Activated naive CD4-positive, alpha-beta T cell (primary cell): Measurements from ENCODE around the gene ARHGEF10L.

Source experiments
- DNase-seq, 4 experiments: peaks; one replicate each; lab custom pipeline; 2025; lab: John Stamatoyannopoulos, UW

The ARHGEF10L gene

DNA sequence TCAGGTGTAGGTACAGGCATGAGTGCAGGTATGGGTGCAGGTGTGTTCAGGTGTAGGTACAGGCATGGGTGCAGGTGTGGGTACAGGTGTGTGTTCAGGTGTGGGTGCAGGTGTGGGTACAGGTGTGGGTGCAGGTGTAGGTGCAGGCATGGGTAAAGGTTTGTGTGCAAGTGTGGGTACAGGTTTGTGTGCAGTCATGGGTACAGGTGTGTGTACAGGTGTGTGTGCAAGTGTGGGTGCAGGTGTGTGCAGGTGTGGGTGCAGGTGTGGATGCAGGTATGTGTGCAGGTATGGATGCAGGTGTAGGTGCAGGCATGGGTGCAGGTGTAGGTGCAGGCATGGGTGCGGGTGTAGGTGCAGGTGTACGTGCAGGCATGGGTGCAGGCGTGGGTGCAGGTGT, 136.2 kb downstream of the ARHGEF10L start:
- no peak for DNase-seq

DNA sequence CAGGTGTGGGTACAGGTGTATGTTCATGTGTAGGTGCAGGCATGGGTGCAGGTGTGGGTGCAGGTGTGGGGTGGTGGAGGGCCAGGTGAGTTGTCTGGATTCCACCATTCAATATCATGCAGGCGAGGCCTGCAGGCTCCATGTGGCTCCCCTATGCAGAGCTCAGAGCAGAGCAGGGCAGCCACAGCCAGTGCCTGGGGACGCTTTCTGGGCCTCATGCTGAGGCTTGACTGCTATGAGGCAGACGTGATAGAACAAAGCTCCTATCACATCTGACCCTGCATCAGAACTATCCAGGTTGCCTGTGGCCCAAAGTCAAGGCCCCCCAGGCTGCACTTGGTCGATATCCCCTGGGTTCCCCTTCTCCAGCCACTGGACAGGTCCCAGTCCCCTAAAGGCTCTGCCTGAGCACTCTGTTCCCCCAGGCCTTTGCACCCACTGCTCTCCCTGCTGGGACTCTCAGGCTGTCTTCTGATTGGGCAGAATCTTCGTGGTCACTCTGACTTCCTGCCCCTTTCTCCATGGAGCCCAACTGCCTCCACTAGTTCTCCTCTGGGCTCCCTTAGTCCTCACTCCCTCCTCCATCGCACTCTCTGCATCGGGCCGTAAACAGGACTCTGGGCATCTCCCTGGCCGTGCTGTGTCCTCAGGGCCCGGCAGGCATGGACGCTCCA, 137.0 kb downstream of the ARHGEF10L start:
- DNase-seq: no peak

DNA sequence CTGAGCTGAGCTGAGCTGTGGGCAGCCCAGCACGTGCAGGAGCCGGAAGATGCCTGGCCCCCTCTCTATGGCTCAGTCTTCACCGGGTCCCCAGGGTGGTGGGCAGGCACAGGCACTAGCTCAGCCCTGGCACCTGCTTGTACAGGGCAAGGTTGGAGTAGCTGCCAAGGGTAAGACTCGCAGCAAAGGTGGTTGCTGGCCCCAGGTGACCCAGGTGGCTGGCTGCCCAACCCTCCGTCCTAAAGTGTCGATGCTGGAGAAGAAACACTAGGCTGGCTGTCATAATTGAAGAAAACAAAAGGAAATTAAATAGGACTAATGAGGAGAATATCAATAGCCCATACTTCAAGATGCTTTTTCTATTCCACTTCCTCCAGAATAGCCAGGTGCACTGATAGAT, 138.5 kb downstream of the ARHGEF10L start:
- no peak for DNase-seq

- no peak for DNase-seq
Observed at GRCh38 chr1:17679856-17680255, 140.4 kb downstream of the ARHGEF10L start.

GRCh38 chr1:17680308-17680707, 140.8 kb downstream of the ARHGEF10L start:
- no peak for DNase-seq

- no peak for DNase-seq
Observed at GRCh38 chr1:17682400-17682799, 142.9 kb downstream of the ARHGEF10L start.

- no peak for DNase-seq
Observed at GRCh38 chr1:17683598-17683997, 144.1 kb downstream of the ARHGEF10L start.

GRCh38 chr1:17684810-17685209, 145.3 kb downstream of the ARHGEF10L start:
- no peak for DNase-seq

DNA sequence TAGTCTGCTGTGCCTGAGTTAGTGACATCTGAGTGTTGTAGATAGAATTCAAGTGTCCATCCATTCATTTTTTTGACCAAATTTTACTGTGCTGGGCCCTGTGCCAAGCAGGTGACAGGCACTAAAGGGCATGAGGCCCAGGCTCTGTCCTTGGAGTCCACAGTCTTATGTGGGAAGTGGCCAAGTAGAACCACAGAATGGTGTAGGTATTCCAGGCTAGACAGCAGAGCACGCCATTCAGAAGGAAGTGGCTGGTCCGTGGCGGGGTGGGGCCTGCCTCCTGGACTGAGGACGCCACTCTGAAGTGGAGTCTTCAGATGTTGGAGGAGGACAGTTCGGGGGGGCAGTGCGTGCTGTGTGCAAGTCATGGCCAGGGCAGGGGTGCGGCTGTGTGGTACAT, 146.8 kb downstream of the ARHGEF10L start:
- no peak for DNase-seq

GRCh38 chr1:17687145-17687544, 147.6 kb downstream of the ARHGEF10L start:
- DNase-seq: no peak

- no peak for DNase-seq
Observed at GRCh38 chr1:17688217-17688810, 148.8 kb downstream of the ARHGEF10L start.

- DNase-seq: no peak
Observed at GRCh38 chr1:17689011-17689410, 149.5 kb downstream of the ARHGEF10L start.

- DNase-seq: no peak
Observed at GRCh38 chr1:17690906-17691634, 151.6 kb downstream of the ARHGEF10L start.

GRCh38 chr1:17692645-17693044, 153.1 kb downstream of the ARHGEF10L start:
- DNase-seq: no peak

DNA sequence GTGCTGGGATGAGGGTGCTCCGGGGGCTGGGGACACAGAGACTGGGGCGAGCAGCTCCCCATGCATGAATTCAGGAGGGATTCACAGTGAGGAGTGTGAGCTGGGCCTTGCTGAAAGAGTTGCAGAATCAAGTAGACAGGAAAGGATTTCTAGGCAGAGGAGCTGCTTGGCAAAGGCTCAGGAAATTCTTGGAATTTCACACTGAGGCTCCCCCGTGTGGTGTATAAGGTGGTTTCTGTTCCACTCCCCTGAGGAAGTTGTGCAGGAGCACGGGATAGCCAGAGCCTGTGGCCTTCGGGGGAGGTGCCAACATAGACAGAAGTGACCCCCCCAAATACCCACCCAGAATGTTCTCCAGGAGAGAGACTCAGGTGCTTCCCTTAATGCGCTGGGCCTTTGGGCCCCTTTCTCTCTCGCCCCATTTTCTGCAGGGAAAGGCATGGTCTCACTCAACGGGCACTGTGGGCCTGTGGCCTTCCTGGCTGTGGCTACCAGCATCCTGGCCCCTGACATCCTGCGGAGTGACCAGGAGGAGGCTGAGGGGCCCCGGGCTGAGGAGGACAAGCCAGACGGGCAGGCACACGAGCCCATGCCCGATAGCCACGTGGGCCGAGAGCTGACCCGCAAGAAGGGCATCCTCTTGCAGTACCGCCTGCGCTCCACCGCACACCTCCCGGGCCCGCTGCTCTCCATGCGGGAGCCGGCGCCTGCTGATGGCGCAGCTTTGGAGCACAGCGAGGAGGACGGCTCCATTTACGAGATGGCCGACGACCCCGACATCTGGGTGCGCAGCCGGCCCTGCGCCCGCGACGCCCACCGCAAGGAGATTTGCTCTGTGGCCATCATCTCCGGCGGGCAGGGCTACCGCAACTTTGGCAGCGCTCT, 157.2 kb downstream of the ARHGEF10L start:
- no peak for DNase-seq

GRCh38 chr1:17697458-17697857, 158.0 kb downstream of the ARHGEF10L start:
- no peak for DNase-seq

GRCh38 chr1:17699581-17699980, 160.1 kb downstream of the ARHGEF10L start:
- DNase-seq: no peak

DNA sequence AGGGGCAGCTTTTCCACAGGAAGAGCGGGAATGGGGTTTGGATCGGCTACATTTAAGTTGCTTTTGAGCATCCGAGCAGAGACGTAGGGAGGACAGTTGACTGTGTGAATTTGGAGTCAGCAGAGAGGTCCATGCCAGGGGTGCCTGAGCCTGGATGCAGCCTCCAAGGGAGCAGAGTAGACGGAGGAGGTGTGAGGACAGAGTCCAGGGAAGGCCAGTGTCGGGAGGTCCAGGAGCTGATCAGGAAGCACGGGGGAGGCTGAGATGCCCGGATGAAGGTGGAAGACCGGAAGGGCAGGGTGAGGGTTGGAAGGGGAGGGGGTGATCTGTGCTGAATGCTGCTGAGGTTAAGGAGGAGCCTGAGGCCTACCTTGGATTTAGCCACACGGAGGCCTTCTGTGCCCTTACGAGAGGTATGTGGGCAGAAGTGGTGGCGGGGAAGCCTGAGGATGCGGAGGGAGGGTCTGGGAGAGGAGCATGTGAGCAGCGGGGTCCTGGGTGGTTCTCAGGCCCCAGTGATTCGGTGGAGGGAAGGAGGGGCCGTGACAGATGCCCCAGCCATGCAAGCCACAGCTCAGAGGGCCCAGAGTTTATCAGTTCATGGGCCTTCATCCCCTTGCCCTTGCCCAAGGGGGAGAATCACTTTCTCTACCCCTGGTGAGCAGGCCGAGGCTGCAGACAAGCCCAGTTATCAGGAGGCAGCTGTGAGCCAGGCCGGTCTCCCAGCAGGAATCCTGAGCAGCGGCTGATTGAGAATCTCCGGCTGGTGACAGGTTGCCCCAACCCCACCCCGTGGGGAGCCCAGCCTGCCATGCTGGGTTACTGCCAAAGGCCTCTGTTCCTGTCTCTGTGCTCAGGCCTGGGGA, 161.7 kb downstream of the ARHGEF10L start:
- DNase-seq: no peak

DNA sequence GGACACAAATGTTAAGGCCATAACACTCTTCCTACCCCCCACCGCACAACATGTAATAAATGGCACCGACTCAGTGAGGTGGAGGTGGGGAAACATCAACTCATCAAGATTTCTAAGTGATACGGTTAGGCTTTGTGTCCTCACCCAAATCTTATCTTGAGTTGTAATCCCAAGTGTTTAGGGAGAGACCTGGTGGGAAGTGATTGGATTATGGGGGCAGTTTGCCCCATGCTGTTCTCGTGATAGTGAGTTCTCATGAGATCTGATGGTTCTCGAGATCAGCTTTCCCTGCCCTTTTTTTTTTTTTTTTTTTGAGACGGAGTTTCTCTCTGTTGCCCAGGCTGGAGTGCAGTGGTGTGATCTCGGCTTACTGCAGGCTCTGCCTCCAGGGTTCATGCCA, 164.7 kb downstream of the ARHGEF10L start:
- DNase-seq: no peak

GRCh38 chr1:17706445-17706844, 166.9 kb downstream of the ARHGEF10L start:
- no peak for DNase-seq

DNA sequence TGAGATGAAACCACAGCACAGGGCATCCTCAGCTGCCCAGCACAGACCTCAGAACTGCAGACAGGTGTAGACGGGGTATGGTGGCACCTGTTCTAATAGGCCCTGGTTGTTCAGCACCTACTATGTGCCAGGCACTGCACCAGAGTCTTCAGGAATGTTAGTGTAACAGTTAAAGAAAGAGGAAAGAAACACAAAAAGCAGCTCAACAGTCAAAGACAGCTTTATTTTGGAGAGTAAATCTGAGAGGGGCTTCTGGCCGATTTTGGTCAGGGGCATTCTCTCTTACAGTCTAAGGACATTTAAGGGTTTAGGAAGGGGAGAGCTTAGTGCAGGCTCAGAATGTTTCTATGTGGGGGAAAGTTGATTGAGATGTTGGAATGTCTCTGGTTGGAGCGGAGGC, 170.5 kb downstream of the ARHGEF10L start:
- no peak for DNase-seq
